Hindlimb muscle (tissue), 1 donor: ENCODE data around the gene PFDN2. TPM values are rescaled to one million over a fixed set of nuclear protein-coding genes. Genes with fewer than 3 reads are reported as not detected.

Experiments
- DNase-seq: peaks from one replicate; pipeline ENCODE4 v3.0.0-alpha.2; 2013
- polyA plus RNA-seq: library from polyadenylated mRNA; unstranded; fragments of 120-200 nt; gene quantifications from one replicate; pipeline ENCODE4 v1.2.1, GENCODE V29; 2013; ENCODE audit not compliant: insufficient read length

PFDN2 gene
- polyA plus RNA-seq, 1 donor, result 66.3 TPM

DNA sequence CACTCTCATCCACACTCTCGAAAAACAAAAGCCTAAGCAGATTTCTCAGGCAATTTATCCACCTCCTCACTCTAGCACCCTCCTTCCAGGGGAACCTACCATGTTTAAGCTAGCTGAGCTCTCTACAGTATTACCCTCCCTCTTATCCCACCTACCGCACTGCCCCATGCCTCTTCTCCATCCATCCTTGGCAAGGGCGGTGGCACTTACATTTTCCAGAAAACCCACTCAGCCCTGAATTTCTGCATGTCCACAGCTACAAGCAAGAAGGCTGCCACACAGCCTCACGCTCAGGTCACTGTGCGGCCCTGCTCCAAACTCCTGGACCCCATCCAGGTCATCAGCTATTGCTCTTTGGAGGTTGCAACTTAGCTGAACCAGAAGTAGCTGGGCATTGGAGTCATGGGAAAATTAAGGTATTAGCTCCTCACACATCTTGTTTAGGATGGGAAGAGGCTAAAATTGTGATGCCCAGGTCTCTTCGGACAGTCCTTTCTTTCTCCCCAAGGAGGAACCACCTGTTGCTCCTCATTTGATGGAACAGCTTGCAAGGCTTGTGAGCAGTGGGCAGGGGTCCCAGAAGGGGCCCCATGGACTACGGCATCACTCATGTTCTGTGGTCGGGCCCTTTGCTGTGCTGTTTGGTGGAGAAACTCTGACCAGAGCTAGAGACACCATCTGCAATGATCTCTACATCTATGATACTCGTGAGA, 18.6 kb downstream of the PFDN2 start:
- no peak for DNase-seq

- peak; percentile 76 for DNase-seq
Observed at GRCh38 chr1:161098210-161099068, 19.4 kb downstream of the PFDN2 start, which contains the start of gene KLHDC9. TSS of gene KLHDC9 (plus strand) at chr1:161098361. CDS start at chr1:161098536, 175 bp downstream.

GRCh38 chr1:161096530-161096929, 21.3 kb downstream of the PFDN2 start:
- DNase-seq, result peak; percentile 76

- no peak for DNase-seq
Observed at GRCh38 chr1:161096015-161096414, 21.8 kb downstream of the PFDN2 start.

DNA sequence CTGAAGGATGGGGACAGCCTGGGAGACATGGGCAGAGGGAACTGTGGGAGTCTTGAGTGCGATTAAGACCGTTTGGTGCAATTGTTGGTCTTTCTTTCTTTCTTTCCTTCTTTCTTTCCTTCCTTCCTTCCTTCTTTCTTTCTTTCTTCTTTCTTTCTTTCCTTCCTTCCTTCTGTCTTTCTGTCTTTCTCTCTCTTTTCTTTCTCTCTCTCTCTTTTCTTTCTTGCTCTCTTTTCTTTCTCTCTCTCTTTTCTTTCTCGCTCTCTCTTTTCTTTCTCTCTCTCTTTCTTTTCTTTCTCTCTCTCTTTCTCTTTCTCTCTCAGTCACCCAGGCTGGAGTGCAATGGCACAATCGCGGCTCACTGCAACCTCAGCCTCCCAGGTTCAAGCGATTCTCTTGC, 22.6 kb downstream of the PFDN2 start:
- DNase-seq, result no peak

- no peak for DNase-seq
Observed at GRCh38 chr1:161094481-161094880, 23.4 kb downstream of the PFDN2 start.

DNA sequence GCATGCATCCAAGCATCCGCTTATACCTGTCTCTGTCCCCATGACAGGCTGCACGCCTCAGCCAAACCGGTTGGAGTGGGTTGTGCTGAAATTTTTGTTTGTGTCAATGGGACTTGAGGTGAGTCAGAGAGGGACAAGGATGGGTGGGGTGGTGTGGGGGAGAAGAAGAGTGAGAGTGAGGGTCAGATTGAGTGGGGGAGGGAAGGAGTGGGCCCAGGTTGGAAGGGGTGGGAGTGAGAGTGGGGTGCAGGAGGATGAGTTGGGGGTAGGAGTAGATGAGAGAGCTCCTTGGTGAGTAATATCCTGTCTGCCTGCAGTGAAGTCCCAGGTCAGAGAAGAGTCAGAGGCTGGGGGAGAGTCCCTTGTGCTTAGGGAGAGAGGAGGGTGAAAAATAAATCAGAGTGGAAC, 25.2 kb downstream of the PFDN2 start:
- DNase-seq, result no peak

GRCh38 chr1:161091796-161092507, 25.9 kb downstream of the PFDN2 start:
- no peak for DNase-seq

DNA sequence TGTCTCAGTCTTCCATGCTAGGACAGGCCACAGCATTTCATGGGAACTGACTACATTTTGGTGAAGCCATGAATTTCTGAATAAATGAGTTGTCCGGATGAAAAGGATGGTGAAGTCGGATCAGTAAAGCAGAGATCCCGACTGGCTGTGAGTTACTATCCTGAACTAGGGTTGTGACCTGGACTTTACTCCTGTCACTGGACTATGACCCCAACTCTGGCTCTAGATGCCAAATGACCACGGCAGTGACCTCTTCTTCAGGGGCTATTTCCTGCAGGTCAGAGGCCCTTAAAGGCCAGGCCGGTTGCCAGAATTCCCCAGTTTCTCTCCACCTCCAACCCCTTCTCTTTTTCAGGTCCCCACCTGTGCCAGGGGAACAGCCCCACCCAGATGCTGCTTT, 26.7 kb downstream of the PFDN2 start:
- DNase-seq, result no peak

GRCh38 chr1:161090617-161091016, 27.2 kb downstream of the PFDN2 start:
- DNase-seq, result no peak

DNA sequence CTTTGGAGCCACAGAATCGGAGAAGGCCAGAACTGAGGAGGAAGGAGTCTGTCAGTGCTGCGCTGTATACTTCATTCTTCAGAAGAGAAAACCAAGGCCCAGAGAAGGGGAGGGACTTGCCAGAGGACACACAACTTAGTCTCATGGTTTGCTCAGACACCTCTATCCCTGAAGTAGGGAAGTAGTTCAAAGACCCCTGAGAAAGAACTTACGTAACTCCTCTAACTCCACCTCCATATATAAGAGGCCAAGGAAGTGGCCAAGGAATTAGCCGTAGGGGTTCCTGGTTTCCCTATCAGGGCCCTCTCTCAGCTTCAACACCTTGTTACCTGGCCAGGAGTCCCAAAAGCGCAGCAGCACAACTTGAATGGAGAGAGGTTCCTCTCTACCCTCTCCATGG, 27.9 kb downstream of the PFDN2 start:
- no peak for DNase-seq

DNA sequence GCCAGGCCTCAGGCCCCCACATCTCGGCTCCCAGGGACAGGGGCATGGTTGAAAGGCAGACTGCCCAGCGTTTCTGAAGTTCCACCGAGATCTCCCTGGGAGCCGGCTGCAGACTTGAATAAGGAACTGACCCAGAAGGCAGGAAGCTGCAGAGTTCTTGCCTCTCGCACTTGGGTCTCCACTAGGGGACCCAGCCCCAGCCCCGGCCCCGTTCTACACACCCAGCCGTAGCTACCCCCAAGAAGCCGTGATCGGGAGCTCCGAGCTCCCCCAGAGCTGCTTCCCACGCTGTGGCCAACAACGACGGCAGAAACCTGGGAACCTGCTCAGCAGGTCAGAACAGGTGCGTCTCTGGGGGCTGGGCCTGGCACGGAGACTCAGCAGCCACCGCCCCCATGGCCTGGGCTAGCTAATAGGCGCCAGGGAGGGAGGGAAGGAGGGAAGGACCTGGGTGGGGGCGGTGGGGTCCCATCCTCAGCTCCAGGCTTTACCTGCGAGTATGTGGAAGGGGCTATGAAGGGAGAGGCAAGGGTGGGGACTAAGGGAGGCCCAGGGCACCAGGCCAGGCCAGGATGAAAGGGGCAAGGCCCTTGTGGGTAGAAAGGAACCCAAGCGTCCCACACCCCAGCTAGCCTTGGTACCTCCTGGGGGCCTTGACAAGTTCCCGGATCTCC, 28.4 kb downstream of the PFDN2 start, which contains the start of gene NECTIN4:
TSS of gene NECTIN4 (minus strand) at position 308 of the 674 bp plus-strand sequence. CDS start at position 46, 262 bp downstream.
- DNase-seq, result no peak

GRCh38 chr1:161088587-161089110, 29.2 kb downstream of the PFDN2 start:
- no peak for DNase-seq

GRCh38 chr1:161086457-161086856, 31.4 kb downstream of the PFDN2 start:
- no peak for DNase-seq

GRCh38 chr1:161085165-161085564, 32.7 kb downstream of the PFDN2 start:
- DNase-seq, result no peak

GRCh38 chr1:161084597-161084988, 33.2 kb downstream of the PFDN2 start:
- no peak for DNase-seq

- DNase-seq, result no peak
Observed at GRCh38 chr1:161083748-161084596, 33.9 kb downstream of the PFDN2 start.

DNA sequence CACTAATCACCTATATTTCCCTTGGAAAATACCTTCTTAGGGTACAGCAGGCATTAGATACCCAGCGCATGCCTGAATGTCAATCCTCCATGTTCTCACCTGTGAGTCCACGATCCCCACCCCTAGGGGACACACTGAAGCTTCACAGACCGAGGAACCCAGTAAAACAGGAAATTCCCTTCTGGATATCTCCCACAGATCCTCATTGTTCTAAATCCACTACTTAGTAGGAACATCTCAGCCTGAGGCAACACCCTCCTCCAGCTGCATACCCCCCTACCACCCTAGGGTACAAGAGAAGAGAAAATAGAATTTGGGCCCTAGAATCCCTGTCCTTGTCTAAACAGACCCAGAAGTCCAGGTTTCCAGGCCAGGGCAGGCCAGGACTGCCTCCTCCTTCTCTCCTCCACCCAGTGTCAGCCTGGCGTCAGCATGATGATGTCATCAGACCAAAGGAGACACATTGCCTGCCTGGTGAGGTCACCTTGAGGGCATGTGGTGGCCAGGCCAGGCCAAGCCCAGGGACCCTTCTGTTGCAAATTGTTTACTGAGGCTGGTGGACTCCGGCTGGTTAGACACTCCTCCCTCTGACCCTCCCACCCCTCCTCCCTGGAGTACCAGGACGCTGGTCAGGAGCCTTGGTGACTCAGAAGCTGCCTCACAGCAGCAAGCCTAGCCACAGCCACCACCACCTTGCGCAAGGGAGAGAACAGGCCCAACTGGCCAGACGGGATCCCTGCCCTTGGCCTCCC, 34.7 kb downstream of the PFDN2 start:
- no peak for DNase-seq

DNA sequence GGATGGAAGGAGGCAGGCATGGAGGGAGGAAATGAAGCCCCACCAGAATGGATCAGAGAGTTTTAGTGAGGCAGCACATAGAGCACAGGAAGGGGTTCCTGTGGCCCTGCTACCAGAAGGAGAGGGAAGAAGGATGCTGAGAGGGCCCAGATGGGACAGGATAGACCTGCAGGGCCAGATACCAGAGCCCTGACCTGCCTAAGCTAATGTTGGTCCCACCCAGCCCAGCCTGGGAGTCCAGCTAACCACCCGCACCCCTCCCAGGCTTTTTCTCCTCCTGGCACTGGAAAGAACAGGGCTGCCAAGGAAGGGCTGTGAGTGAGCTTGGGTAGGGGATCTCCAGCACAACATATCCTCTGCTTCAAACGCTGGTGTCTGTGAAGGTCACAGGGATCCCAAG, 35.4 kb downstream of the PFDN2 start:
- no peak for DNase-seq

GRCh38 chr1:161081519-161081918, 36.3 kb downstream of the PFDN2 start:
- no peak for DNase-seq
